ENCODE results near the gene HPS1. TPM values are rescaled to one million over a fixed set of nuclear protein-coding genes. Genes with fewer than 3 reads are reported as not detected.

Gene HPS1
- total RNA-seq, 2 experiments from 2014 or later = 53.2 to 68.7 TPM

DNA sequence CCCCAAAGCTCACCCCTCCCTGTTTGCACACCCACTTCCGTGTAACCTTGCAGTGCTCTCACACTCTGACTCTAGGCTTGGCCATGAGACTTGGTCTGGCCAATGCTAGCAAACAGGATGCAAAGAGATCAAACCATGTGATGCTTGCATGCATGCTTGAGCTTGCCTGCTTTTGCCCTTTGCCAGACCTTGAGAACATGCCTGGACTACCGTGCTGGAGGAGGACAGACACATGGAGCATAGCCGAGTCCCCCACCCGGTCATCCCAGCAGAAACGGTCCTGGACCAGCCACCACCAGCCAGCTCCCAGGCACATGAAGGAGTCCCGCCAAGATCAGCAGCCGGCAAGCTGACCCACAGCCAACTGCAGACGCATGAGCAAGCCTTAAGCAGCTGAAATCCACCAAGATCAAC lies 55.1 kb downstream of the HPS1 start:
- H3K79me2 ChIP-seq (ENCODE audit: insufficient read depth, low read depth, low read length) = no peaks in the 10 kb centered on the region
- H3K9me3 ChIP-seq (ENCODE audit: low read length) = no peaks in the 10 kb centered on the region
- peak; percentile 25 for DNase-seq (ENCODE audit: low spot score)
- BruUV-seq (replicated peaks) = no TSS peak
- intact Hi-C loops (cut with micrococcal nuclease; ENCODE audit: unreplicated experiment) = loop anchor here (5.0 to 10.0 kb wide), 2 partner anchors 129 to 477 kb away; no protein-coding TSS in a partner anchor
- peaks cover 9% of the 10 kb centered on the region for H3K4me1 ChIP-seq (ENCODE audit: insufficient read depth, low read length, poor library complexity, severe bottlenecking)
- H3K9me2 ChIP-seq (ENCODE audit: insufficient read depth, low read length) = no peaks in the 10 kb centered on the region
- no peak overlapping the region for H2AFZ ChIP-seq (ENCODE audit: low read length)
- H3K27ac ChIP-seq (ENCODE audit: low read depth, low read length, poor library complexity, severe bottlenecking) = no peak overlapping the region
- no peak for TF ChIP-seq EZH2phosphoT487 (IDR thresholded peaks at IDR 0.05; ENCODE audit: borderline replicate concordance, low read depth, low read length)
- TF ChIP-seq, protein P1, sequence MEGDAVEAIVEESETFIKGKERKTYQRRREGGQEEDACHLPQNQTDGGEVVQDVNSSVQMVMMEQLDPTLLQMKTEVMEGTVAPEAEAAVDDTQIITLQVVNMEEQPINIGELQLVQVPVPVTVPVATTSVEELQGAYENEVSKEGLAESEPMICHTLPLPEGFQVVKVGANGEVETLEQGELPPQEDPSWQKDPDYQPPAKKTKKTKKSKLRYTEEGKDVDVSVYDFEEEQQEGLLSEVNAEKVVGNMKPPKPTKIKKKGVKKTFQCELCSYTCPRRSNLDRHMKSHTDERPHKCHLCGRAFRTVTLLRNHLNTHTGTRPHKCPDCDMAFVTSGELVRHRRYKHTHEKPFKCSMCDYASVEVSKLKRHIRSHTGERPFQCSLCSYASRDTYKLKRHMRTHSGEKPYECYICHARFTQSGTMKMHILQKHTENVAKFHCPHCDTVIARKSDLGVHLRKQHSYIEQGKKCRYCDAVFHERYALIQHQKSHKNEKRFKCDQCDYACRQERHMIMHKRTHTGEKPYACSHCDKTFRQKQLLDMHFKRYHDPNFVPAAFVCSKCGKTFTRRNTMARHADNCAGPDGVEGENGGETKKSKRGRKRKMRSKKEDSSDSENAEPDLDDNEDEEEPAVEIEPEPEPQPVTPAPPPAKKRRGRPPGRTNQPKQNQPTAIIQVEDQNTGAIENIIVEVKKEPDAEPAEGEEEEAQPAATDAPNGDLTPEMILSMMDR (conservative IDR thresholded peaks at IDR 0.05; ENCODE audit: low read length) = no peak
- peak overlapping the region; percentile 40; the same call in 1 of the 2 replicates for H3K4me2 ChIP-seq (ENCODE audit: low read length)
- CTCF ChIA-PET (ENCODE audit: unreplicated experiment) = no interaction called here
- POLR2A ChIA-PET = interaction anchor here (0.6 to 0.8 kb wide), 3 partner anchors 20 to 123 kb away, joined by 3 to 4 read pairs (median 3); no protein-coding TSS in a partner anchor
- no peak overlapping the region for H3K4me3 ChIP-seq (ENCODE audit: low read depth, low read length, poor library complexity, severe bottlenecking)
- no peaks in the 10 kb centered on the region for H4K20me1 ChIP-seq (ENCODE audit: insufficient read depth, low read length)
- H3K36me3 ChIP-seq (ENCODE audit: insufficient read depth, low read length) = no peaks in the 10 kb centered on the region

DNA sequence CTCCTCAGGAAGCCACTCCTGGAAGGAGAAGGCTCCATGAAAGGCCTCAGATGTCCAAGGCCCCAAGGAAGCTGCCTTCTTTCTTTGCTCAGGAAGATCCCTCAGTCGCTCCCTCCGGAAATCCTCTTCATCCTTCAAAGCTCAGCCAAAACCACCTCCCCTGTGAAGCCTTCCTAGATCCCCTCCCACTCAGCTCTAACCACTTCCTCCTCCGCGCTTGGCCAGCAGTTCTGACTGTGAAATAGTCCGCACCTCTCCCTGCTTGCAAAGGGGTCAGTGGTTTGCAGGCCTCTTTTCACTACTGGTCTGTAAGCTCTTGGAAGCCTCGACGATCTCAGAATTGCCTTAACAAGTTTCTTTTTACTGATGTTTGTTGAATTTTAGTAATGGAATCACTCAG lies 55.7 kb downstream of the HPS1 start:
- no peak overlapping the region for H2AFZ ChIP-seq (ENCODE audit: low read length)
- H3K9me3 ChIP-seq (ENCODE audit: low read length) = no peaks in the 10 kb centered on the region
- TF ChIP-seq EZH2phosphoT487 (IDR thresholded peaks at IDR 0.05; ENCODE audit: borderline replicate concordance, low read depth, low read length) = no peak
- TF ChIP-seq, protein P1 (conservative IDR thresholded peaks at IDR 0.05; ENCODE audit: low read length) = no peak
- H3K27ac ChIP-seq (ENCODE audit: low read depth, low read length, poor library complexity, severe bottlenecking) = no peak overlapping the region
- BruUV-seq (replicated peaks) = no TSS peak
- intact Hi-C loops (cut with micrococcal nuclease; ENCODE audit: unreplicated experiment) = loop anchor here (5.0 to 10.0 kb wide), 2 partner anchors 129 to 476 kb away; no protein-coding TSS in a partner anchor
- H3K4me1 ChIP-seq (ENCODE audit: insufficient read depth, low read length, poor library complexity, severe bottlenecking) = peaks cover 9% of the 10 kb centered on the region
- no peak for DNase-seq (ENCODE audit: low spot score)
- POLR2A ChIA-PET = interaction anchor here (0.5 to 0.8 kb wide), 2 partner anchors 21 to 1211 kb away, joined by 4 to 5 read pairs; no protein-coding TSS in a partner anchor
- H3K4me2 ChIP-seq (ENCODE audit: low read length) = peak overlapping the region; percentile 40; the same call in 1 of the 2 replicates
- no peaks in the 10 kb centered on the region for H4K20me1 ChIP-seq (ENCODE audit: insufficient read depth, low read length)
- CTCF ChIA-PET (ENCODE audit: unreplicated experiment) = interaction anchor here (0.6 kb wide), 1 partner anchor 35 kb away, joined by 3 read pairs; no protein-coding TSS in a partner anchor
- H3K79me2 ChIP-seq (ENCODE audit: insufficient read depth, low read depth, low read length) = no peaks in the 10 kb centered on the region
- no peak overlapping the region for H3K4me3 ChIP-seq (ENCODE audit: low read depth, low read length, poor library complexity, severe bottlenecking)
- H3K9me2 ChIP-seq (ENCODE audit: insufficient read depth, low read length) = no peaks in the 10 kb centered on the region
- H3K36me3 ChIP-seq (ENCODE audit: insufficient read depth, low read length) = no peaks in the 10 kb centered on the region

- Histone ChIP-seq H4K20me1 (ENCODE audit: insufficient read depth, low read length) (no peaks in the 10 kb centered on the region), H3K9me2 (ENCODE audit: insufficient read depth, low read length) (no peaks in the 10 kb centered on the region), H3K36me3 (ENCODE audit: insufficient read depth, low read length) (no peaks in the 10 kb centered on the region), H2AFZ (ENCODE audit: low read length) (no peak overlapping the region), H3K4me2 (ENCODE audit: low read length) (no peak overlapping the region), H3K9me3 (ENCODE audit: low read length) (no peaks in the 10 kb centered on the region), H3K79me2 (ENCODE audit: insufficient read depth, low read depth, low read length) (no peaks in the 10 kb centered on the region), H3K4me1 (ENCODE audit: insufficient read depth, low read length, poor library complexity, severe bottlenecking) (peaks cover 9% of the 10 kb centered on the region), H3K4me3 (ENCODE audit: low read depth, low read length, poor library complexity, severe bottlenecking) (no peak overlapping the region), H3K27ac (ENCODE audit: low read depth, low read length, poor library complexity, severe bottlenecking) (no peak overlapping the region)
- TF ChIP-seq, protein P1 (conservative IDR thresholded peaks at IDR 0.05; ENCODE audit: low read length) = no peak
- no peak for TF ChIP-seq EZH2phosphoT487 (IDR thresholded peaks at IDR 0.05; ENCODE audit: borderline replicate concordance, low read depth, low read length)
- BruUV-seq (replicated peaks) = no TSS peak
- DNase-seq (ENCODE audit: low spot score) = no peak
- CTCF ChIA-PET (ENCODE audit: unreplicated experiment) = interaction anchor here (0.6 kb wide), 1 partner anchor 36 kb away, joined by 3 read pairs; no protein-coding TSS in a partner anchor
- POLR2A ChIA-PET = no interaction called here
- intact Hi-C loops (cut with micrococcal nuclease; ENCODE audit: unreplicated experiment) = loop anchor here (5.0 to 10.0 kb wide), 2 partner anchors 128 to 476 kb away; no protein-coding TSS in a partner anchor
Observed at GRCh38 chr10:98390406-98390805, 56.3 kb downstream of the HPS1 start.

All from OCI-LY7 (cell line).